Measurements from ENCODE around the gene NR6A1. TPM values are rescaled to one million over a fixed set of nuclear protein-coding genes. Genes with fewer than 3 reads are reported as not detected.

Gene NR6A1
- total RNA-seq, 1 experiment from 2014 or later: 0.77 TPM

DNA sequence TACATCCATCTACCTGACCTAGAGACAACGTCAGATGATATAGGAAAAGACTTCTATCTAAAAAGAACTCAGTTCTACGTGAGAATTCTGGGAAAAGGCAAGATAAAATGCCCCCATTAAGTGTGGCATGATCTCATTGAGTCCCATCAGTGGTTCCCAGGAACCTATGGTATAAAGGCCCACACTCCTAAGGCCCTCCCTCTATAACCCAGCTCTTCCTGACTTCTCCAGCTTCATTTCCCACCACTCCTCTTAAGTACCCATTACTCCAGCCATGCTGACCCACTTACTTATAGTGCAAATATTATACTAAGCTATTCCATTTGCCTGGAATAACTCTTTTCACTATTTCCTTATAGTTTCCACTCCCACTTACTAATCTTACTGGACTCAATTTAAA lies 168.5 kb downstream of the NR6A1 start:
- ChIA-PET POLR2A (ENCODE audit: unreplicated experiment) (no interaction called here), CTCF (no interaction called here)
- no peak for ATAC-seq

DNA sequence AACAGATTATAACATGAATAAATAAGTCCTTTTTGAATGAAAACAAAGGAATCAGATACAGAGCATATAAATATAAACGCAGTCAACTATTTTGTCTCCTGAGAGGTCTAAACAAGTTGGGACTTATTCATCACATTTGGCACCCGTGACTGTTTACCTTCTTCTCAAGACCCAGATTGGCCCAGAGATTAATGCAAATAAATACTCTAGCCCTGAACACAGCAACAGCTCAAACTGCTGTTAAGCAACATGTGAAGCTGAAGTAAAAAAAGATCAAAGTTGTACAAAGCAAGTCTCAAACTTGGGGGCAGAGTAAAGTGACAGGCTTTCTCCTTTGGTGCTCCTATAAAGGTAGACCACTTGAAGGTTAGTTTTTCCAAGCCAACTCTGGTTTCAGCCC lies 168.9 kb downstream of the NR6A1 start:
- Histone ChIP-seq H3K9me3 (ENCODE audit: low read length) (no peaks in the 10 kb centered on the region), H3K4me1 (ENCODE audit: insufficient read depth, low read length) (no peaks in the 10 kb centered on the region; the same call in 1 of the 2 replicates), H3K27me3 (ENCODE audit: low read length) (no peaks in the 10 kb centered on the region), H3K79me2 (ENCODE audit: low read length) (no peaks in the 10 kb centered on the region), H3F3A (ENCODE audit: low read length, unreplicated experiment) (no peaks in the 10 kb centered on the region), H2AFZ (ENCODE audit: low read length) (no peak overlapping the region), H3K9me2 (replicated peaks; ENCODE audit: low read length) (no peaks in the 10 kb centered on the region), H3K27ac (ENCODE audit: low read length) (no peak overlapping the region), H3K9ac (ENCODE audit: low read length) (no peak overlapping the region), H3K36me3 (ENCODE audit: low read depth, low read length) (no peaks in the 10 kb centered on the region), H4K20me1 (ENCODE audit: low read length) (no peaks in the 10 kb centered on the region), H3K4me3 (ENCODE audit: low read length) (no peak overlapping the region), H3K4me2 (ENCODE audit: low read length) (no peak overlapping the region)
- ATAC-seq (peak; percentile 31; the same call in 1 of the 2 replicates), DNase-seq (peak; percentile 39)
- TF ChIP-seq, protein P1, sequence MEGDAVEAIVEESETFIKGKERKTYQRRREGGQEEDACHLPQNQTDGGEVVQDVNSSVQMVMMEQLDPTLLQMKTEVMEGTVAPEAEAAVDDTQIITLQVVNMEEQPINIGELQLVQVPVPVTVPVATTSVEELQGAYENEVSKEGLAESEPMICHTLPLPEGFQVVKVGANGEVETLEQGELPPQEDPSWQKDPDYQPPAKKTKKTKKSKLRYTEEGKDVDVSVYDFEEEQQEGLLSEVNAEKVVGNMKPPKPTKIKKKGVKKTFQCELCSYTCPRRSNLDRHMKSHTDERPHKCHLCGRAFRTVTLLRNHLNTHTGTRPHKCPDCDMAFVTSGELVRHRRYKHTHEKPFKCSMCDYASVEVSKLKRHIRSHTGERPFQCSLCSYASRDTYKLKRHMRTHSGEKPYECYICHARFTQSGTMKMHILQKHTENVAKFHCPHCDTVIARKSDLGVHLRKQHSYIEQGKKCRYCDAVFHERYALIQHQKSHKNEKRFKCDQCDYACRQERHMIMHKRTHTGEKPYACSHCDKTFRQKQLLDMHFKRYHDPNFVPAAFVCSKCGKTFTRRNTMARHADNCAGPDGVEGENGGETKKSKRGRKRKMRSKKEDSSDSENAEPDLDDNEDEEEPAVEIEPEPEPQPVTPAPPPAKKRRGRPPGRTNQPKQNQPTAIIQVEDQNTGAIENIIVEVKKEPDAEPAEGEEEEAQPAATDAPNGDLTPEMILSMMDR (conservative IDR thresholded peaks at IDR 0.05; ENCODE audit: low read depth, low read length): no peak
- TF ChIP-seq EZH2phosphoT487 (IDR thresholded peaks at IDR 0.05; ENCODE audit: borderline replicate concordance, low read length) (no peak), EZH2 (IDR thresholded peaks at IDR 0.05; ENCODE audit: low read length, unreplicated experiment) (no peak)
- no TSS peak for BruUV-seq (replicated peaks)
- intact Hi-C loops (cut with micrococcal nuclease): no loop called here
- ChIA-PET POLR2A (ENCODE audit: unreplicated experiment) (no interaction called here), CTCF (no interaction called here)

More for the DNA sequence above, 168.5 kb downstream of the NR6A1 start:
- H3K4me1 ChIP-seq (ENCODE audit: insufficient read depth, low read length): no peaks in the 10 kb centered on the region; the same call in 1 of the 2 replicates
- no peaks in the 10 kb centered on the region for H4K20me1 ChIP-seq (ENCODE audit: low read length)
- no peaks in the 10 kb centered on the region for H3K9me2 ChIP-seq (replicated peaks; ENCODE audit: low read length)
- intact Hi-C loops (cut with micrococcal nuclease): no loop called here
- no peak overlapping the region for H3K9ac ChIP-seq (ENCODE audit: low read length)
- TF ChIP-seq, protein P1 (conservative IDR thresholded peaks at IDR 0.05; ENCODE audit: low read depth, low read length): no peak
- no peak for TF ChIP-seq EZH2 (IDR thresholded peaks at IDR 0.05; ENCODE audit: low read length, unreplicated experiment)
- no peak for TF ChIP-seq EZH2phosphoT487 (IDR thresholded peaks at IDR 0.05; ENCODE audit: borderline replicate concordance, low read length)
- no peak overlapping the region for H3K4me2 ChIP-seq (ENCODE audit: low read length)
- no peak overlapping the region for H3K27ac ChIP-seq (ENCODE audit: low read length)
- H2AFZ ChIP-seq (ENCODE audit: low read length): no peak overlapping the region
- BruUV-seq (replicated peaks): no TSS peak
- no peaks in the 10 kb centered on the region for H3K36me3 ChIP-seq (ENCODE audit: low read depth, low read length)
- H3K9me3 ChIP-seq (ENCODE audit: low read length): no peaks in the 10 kb centered on the region
- no peaks in the 10 kb centered on the region for H3K79me2 ChIP-seq (ENCODE audit: low read length)
- H3F3A ChIP-seq (ENCODE audit: low read length, unreplicated experiment): no peaks in the 10 kb centered on the region
- H3K4me3 ChIP-seq (ENCODE audit: low read length): no peak overlapping the region
- DNase-seq: no peak
- no peaks in the 10 kb centered on the region for H3K27me3 ChIP-seq (ENCODE audit: low read length)

DNA sequence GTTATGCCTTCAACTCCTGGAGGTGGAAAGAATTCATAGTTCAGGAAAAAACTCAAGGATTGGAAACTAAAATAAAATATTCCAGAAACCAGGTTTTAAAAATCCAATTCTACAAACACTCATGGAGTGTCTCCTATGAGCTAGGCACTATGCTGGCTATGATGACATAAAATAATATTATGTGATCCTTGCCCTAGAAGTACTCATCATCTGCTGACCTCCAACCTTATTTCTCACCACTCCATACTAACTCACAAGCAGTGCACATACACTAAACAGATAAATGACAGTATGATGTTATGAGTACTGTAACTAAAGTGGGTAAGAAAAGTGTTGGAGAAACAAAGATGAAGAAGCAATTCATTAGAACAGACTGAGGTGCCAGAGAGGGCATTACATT lies 170.7 kb downstream of the NR6A1 start:
- Histone ChIP-seq H3K4me3 (ENCODE audit: low read length) (no peak overlapping the region), H3K4me2 (ENCODE audit: low read length) (no peak overlapping the region), H3K36me3 (ENCODE audit: low read depth, low read length) (no peaks in the 10 kb centered on the region), H3K4me1 (ENCODE audit: insufficient read depth, low read length) (no peaks in the 10 kb centered on the region; the same call in 1 of the 2 replicates), H3K9ac (ENCODE audit: low read length) (no peak overlapping the region), H3F3A (ENCODE audit: low read length, unreplicated experiment) (no peaks in the 10 kb centered on the region), H2AFZ (ENCODE audit: low read length) (no peak overlapping the region), H3K9me3 (ENCODE audit: low read length) (no peaks in the 10 kb centered on the region), H3K27ac (ENCODE audit: low read length) (no peak overlapping the region), H3K9me2 (replicated peaks; ENCODE audit: low read length) (no peaks in the 10 kb centered on the region), H3K79me2 (ENCODE audit: low read length) (no peaks in the 10 kb centered on the region), H3K27me3 (ENCODE audit: low read length) (no peaks in the 10 kb centered on the region), H4K20me1 (ENCODE audit: low read length) (no peaks in the 10 kb centered on the region)
- intact Hi-C loops (cut with micrococcal nuclease): no loop called here
- ChIA-PET CTCF (no interaction called here), POLR2A (ENCODE audit: unreplicated experiment) (no interaction called here)
- DNase-seq (no peak), ATAC-seq (no peak)
- TF ChIP-seq EZH2 (IDR thresholded peaks at IDR 0.05; ENCODE audit: low read length, unreplicated experiment): no peak
- TF ChIP-seq, protein P1 (conservative IDR thresholded peaks at IDR 0.05; ENCODE audit: low read depth, low read length): no peak
- no peak for TF ChIP-seq EZH2phosphoT487 (IDR thresholded peaks at IDR 0.05; ENCODE audit: borderline replicate concordance, low read length)
- BruUV-seq (replicated peaks): no TSS peak
